Measurements from ENCODE around the gene SYTL4. TPM values are rescaled to one million over a fixed set of nuclear protein-coding genes. Genes with fewer than 3 reads are reported as not detected.

The SYTL4 gene
- total RNA-seq, 2 donors from 2014 or later: 30.4 to 30.7 TPM

DNA sequence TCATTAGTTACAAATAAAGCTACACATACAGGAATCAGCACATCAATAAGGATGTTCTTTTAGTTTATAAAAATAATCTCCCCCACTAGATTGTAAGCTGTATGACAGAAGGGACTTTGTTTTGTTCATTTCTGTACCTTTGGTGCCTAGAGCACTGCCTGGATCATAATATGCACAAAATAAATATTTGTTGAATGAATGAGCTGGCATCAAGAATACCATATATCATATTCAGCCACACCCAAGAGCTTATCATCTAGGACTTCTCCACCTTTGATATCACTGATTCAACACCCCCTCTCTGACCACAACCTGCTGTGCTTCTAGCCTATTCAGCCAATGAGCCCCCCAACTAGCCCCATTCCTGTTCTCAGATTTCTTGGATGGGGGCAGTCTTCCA lies 10.6 kb downstream of the SYTL4 start:
- DNase-seq: no peak
- no peaks in the 10 kb centered on the region for H3K9me3 ChIP-seq
- intact Hi-C loops (cut with DNase I): no loop called here
- H3K4me1 ChIP-seq: no peaks in the 10 kb centered on the region
- H3K4me3 ChIP-seq: no peak overlapping the region
- no peaks in the 10 kb centered on the region for H3K27me3 ChIP-seq
- no peaks in the 10 kb centered on the region for H3K36me3 ChIP-seq
- no peak overlapping the region for H3K9ac ChIP-seq (ENCODE audit: low read depth in 2 of 2, low read length in 2 of 2)
- TF ChIP-seq, protein P1, sequence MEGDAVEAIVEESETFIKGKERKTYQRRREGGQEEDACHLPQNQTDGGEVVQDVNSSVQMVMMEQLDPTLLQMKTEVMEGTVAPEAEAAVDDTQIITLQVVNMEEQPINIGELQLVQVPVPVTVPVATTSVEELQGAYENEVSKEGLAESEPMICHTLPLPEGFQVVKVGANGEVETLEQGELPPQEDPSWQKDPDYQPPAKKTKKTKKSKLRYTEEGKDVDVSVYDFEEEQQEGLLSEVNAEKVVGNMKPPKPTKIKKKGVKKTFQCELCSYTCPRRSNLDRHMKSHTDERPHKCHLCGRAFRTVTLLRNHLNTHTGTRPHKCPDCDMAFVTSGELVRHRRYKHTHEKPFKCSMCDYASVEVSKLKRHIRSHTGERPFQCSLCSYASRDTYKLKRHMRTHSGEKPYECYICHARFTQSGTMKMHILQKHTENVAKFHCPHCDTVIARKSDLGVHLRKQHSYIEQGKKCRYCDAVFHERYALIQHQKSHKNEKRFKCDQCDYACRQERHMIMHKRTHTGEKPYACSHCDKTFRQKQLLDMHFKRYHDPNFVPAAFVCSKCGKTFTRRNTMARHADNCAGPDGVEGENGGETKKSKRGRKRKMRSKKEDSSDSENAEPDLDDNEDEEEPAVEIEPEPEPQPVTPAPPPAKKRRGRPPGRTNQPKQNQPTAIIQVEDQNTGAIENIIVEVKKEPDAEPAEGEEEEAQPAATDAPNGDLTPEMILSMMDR (IDR thresholded peaks at IDR 0.05): no peak
- H3K27ac ChIP-seq: peak overlapping the region; percentile 25

DNA sequence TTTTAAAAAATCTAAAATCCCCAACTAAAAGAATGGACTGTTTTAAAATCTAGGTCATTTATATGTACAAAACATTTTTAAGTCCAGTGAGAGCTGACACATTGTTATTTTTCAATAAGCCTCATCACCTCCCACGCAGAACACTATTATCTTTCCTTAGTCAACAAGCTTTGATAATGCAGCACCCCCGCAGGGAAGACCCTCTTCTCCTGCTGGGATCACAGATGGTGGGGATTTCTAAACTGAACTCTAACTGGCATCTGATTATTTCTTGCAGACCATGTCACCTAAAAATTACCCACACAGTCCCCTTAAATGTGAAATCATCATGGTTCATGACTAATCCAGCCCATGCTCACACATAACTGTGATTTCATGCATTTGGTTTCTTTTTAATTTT lies 11.6 kb downstream of the SYTL4 start:
- no peaks in the 10 kb centered on the region for H3K36me3 ChIP-seq
- DNase-seq: no peak
- intact Hi-C loops (cut with DNase I): no loop called here
- H3K27ac ChIP-seq: no peak overlapping the region
- no peak overlapping the region for H3K4me3 ChIP-seq
- H3K4me1 ChIP-seq: no peaks in the 10 kb centered on the region
- H3K27me3 ChIP-seq: no peaks in the 10 kb centered on the region
- TF ChIP-seq, protein P1 (IDR thresholded peaks at IDR 0.05): no peak
- no peak overlapping the region for H3K9ac ChIP-seq (ENCODE audit: low read depth in 2 of 2, low read length in 2 of 2)
- H3K9me3 ChIP-seq: no peaks in the 10 kb centered on the region

DNA sequence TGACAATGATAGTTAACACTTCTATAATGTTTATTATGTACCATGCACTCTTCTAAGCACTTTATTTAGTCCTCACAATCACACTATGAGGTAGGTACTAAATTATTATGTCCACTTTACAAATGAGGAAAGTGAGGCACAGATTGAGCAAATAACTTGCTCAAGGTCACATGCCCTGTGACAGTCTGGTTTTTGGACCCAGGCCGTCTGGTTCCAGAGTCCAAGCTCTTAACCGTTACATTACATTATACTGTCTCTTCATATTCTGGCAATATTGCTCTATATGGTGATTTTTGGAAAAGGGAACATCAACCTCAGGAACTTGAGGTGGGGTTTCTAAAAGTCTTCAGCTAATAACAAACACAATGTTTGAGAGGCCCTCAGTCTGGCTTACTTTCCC lies 12.8 kb downstream of the SYTL4 start:
- TF ChIP-seq, protein P1 (IDR thresholded peaks at IDR 0.05): no peak
- Histone ChIP-seq H3K27me3 (no peaks in the 10 kb centered on the region), H3K9me3 (no peaks in the 10 kb centered on the region), H3K4me1 (no peaks in the 10 kb centered on the region), H3K9ac (ENCODE audit: low read depth in 2 of 2, low read length in 2 of 2) (no peak overlapping the region), H3K36me3 (no peaks in the 10 kb centered on the region), H3K4me3 (no peak overlapping the region), H3K27ac (no peak overlapping the region)
- DNase-seq: no peak
- intact Hi-C loops (cut with DNase I): no loop called here

DNA sequence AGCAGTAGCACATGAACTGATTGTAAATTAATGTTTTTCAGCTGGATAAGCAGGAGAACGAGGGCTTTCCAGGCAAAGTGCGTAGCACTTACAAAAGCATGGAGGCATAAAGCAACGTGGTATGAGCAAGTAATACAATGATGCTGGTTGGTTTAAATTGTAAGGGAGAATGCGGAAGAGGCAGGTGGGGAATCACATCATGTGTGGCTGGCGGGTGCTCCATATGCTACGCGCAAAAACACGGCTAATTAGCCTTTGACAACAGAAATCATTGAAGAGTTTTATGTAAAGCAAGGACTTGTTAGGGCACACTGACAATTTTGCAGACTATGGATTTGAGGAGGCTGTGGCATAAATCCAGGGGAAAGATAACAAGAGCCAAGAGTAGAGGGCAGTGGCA lies 14.6 kb downstream of the SYTL4 start:
- Histone ChIP-seq H3K36me3 (no peaks in the 10 kb centered on the region), H3K9ac (ENCODE audit: low read depth in 2 of 2, low read length in 2 of 2) (no peak overlapping the region), H3K4me3 (no peak overlapping the region), H3K4me1 (no peaks in the 10 kb centered on the region), H3K27ac (no peak overlapping the region), H3K27me3 (no peaks in the 10 kb centered on the region), H3K9me3 (no peaks in the 10 kb centered on the region)
- no peak for DNase-seq
- intact Hi-C loops (cut with DNase I): no loop called here
- TF ChIP-seq, protein P1 (IDR thresholded peaks at IDR 0.05): no peak

DNA sequence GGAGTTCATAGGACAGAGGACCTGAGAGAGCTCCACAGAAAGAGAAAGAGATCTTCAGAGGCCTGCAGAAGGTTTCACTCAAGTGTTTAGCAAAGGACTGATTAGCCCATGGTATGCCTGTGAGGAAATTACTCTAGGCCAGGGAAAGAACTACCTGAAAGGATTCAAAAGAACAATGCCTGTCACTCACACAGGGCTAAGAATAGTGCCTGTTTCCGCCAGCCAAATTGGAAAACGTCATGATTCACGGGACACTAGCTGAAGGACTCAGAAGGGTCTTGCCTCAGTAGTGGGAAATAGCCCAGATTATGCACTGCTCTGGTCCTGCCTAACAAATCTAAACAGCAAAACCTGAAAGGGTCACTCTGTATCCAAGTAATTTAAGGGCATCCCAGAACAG lies 21.1 kb downstream of the SYTL4 start:
- H3K4me1 ChIP-seq: no peaks in the 10 kb centered on the region
- H3K9me3 ChIP-seq: no peaks in the 10 kb centered on the region
- H3K36me3 ChIP-seq: no peaks in the 10 kb centered on the region
- TF ChIP-seq, protein P1 (IDR thresholded peaks at IDR 0.05): no peak
- no peak overlapping the region for H3K9ac ChIP-seq (ENCODE audit: low read depth in 2 of 2, low read length in 2 of 2)
- no peak overlapping the region for H3K4me3 ChIP-seq
- no peaks in the 10 kb centered on the region for H3K27me3 ChIP-seq
- intact Hi-C loops (cut with DNase I): no loop called here
- DNase-seq: no peak
- no peak overlapping the region for H3K27ac ChIP-seq

Measured in colonic mucosa (tissue), 4 donors.